ENCODE data around the gene RCAN3. TPM values are rescaled to one million over a fixed set of nuclear protein-coding genes. Genes with fewer than 3 reads are reported as not detected.
"Not testable (repeated sequence)": the region's sequence is repeated elsewhere in the genome, so short reads cannot be mapped to it uniquely, and the experiment has no call there.

Gene RCAN3
- total RNA-seq, 4 donors from 2014 or later: 5.3 to 14.0 (median 9.3) TPM

DNA sequence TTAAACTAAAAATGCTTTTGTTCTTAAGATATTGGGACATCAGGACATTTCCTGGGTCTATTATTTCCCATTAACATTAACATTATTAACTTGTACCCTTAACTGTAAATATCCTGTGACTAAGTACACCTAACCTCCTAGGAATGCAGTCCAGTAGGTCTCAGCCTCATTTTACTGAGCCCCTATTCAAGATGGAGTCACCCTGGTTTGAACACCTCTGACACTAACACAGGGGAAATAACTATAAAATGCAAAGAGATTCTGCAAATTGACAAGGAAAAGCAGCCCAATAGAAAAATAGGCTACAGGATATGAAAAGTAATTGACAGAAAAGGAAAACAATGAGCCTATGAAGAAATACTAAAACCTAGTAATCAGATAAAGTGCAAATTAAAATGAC is 41.6 kb downstream of the RCAN3 start:
- intact Hi-C loops (cut with DNase I): no loop called here
- H3K27ac ChIP-seq (replicated peaks in 1 of 4): no peak overlapping the region
- no peak for DNase-seq (ENCODE audit: extremely low spot score)
- H3K4me1 ChIP-seq: no peaks in the 10 kb centered on the region
- H3K27me3 ChIP-seq: peaks cover 0 to 5% (median 0%) of the 10 kb centered on the region in 4 donors
- H3K4me3 ChIP-seq: no peak overlapping the region
- TF ChIP-seq CTCF (IDR thresholded peaks at IDR 0.05) (no peak), POLR2A (IDR thresholded peaks at IDR 0.05; ENCODE audit: low read depth) (no peak), EP300 (IDR thresholded peaks at IDR 0.05) (no peak), POLR2AphosphoS5 (IDR thresholded peaks at IDR 0.05) (no peak)
- H3K36me3 ChIP-seq: no peaks in the 10 kb centered on the region
- H3K9me3 ChIP-seq: no peaks in the 10 kb centered on the region

- no peak for DNase-seq (ENCODE audit: extremely low spot score)
- WGBS: 58% methylated on average over 1 of the region's 1 CpG
- Histone ChIP-seq H3K27ac (replicated peaks in 1 of 4) (no peak overlapping the region), H3K9me3 (no peaks in the 10 kb centered on the region), H3K36me3 (no peaks in the 10 kb centered on the region), H3K4me3 (no peak overlapping the region), H3K27me3 (peaks cover 0 to 18% (median 0%) of the 10 kb centered on the region in 4 donors), H3K4me1 (no peaks in the 10 kb centered on the region)
- TF ChIP-seq POLR2A (IDR thresholded peaks at IDR 0.05; ENCODE audit: low read depth) (no peak), POLR2AphosphoS5 (IDR thresholded peaks at IDR 0.05) (no peak), CTCF (IDR thresholded peaks at IDR 0.05) (no peak), EP300 (IDR thresholded peaks at IDR 0.05) (no peak)
- intact Hi-C loops (cut with DNase I): no loop called here
Measured at GRCh38 chr1:24545662-24546061, 43.0 kb downstream of the RCAN3 start.

- no peak overlapping the region for H3K4me3 ChIP-seq
- 69% methylated on average over 5 of the region's 5 CpGs for WGBS
- H3K27me3 ChIP-seq: peaks cover 0 to 18% (median 0%) of the 10 kb centered on the region in 4 donors
- intact Hi-C loops (cut with DNase I): no loop called here
- H3K9me3 ChIP-seq: no peaks in the 10 kb centered on the region
- H3K36me3 ChIP-seq: no peaks in the 10 kb centered on the region
- H3K27ac ChIP-seq (replicated peaks in 1 of 4): no peak overlapping the region
- peaks cover 0 to 3% (median 0%) of the 10 kb centered on the region in 4 donors for H3K4me1 ChIP-seq
- DNase-seq (ENCODE audit: extremely low spot score): no peak
- TF ChIP-seq EP300 (IDR thresholded peaks at IDR 0.05): no peak
- TF ChIP-seq CTCF (IDR thresholded peaks at IDR 0.05): no peak
- TF ChIP-seq POLR2AphosphoS5 (IDR thresholded peaks at IDR 0.05): no peak
- no peak for TF ChIP-seq POLR2A (IDR thresholded peaks at IDR 0.05; ENCODE audit: low read depth)
Measured at GRCh38 chr1:24547195-24547594, 44.6 kb downstream of the RCAN3 start.

DNA sequence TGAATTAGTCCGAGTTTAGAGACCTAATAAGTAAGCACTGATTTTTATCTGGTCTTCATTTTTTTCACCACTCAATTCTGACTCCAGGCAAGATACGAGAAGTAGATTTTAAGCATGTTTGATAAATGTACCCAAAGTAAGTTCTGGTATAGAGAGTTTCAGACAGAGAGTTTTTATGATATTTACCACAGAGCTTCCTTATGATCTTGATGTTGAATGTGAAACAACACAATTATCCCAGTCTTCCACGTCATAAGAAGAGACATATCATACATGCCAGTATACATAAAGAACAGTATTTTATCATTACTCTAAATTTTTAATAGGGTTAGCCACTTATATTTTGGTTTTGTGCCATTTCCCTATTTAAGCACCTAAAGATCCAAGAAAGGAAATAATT is 45.4 kb downstream of the RCAN3 start:
- H3K27ac ChIP-seq (replicated peaks in 1 of 4): no peak overlapping the region
- H3K9me3 ChIP-seq: no peaks in the 10 kb centered on the region
- H3K4me1 ChIP-seq: peaks cover 0 to 3% (median 0%) of the 10 kb centered on the region in 4 donors
- 77% methylated on average over 3 of the region's 3 CpGs for WGBS
- H3K4me3 ChIP-seq: no peak overlapping the region
- H3K36me3 ChIP-seq: no peaks in the 10 kb centered on the region
- no peak for DNase-seq (ENCODE audit: extremely low spot score)
- peaks cover 0 to 18% (median 0%) of the 10 kb centered on the region in 4 donors for H3K27me3 ChIP-seq
- no peak for TF ChIP-seq POLR2AphosphoS5 (IDR thresholded peaks at IDR 0.05)
- TF ChIP-seq EP300 (IDR thresholded peaks at IDR 0.05): no peak
- TF ChIP-seq POLR2A (IDR thresholded peaks at IDR 0.05; ENCODE audit: low read depth): no peak
- no peak for TF ChIP-seq CTCF (IDR thresholded peaks at IDR 0.05)
- intact Hi-C loops (cut with DNase I): no loop called here

DNA sequence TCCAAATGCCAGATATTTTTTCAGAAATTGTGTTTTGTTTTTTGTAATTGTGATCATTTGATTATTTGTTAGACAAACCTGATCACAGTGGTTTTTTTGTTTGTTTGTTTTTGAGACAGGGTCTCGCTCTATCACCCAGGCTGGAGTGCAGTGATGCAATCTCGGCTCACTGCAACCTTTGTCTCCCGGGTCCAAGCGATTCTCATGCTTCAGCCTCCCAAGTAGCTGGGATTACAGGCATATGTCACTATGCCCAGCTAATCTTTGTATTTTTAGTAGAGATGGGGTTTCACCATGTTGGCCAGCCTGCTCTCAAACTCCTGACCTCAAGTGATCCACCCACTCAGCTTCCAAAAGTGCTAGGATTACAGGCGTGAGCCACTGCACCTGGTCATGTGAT is 46.6 kb downstream of the RCAN3 start:
- H3K4me1 ChIP-seq; H3K4me3 ChIP-seq; H3K27ac ChIP-seq (replicated peaks in 1 of 4); DNase-seq (ENCODE audit: extremely low spot score); intact Hi-C loops (cut with DNase I); H3K9me3 ChIP-seq; H3K36me3 ChIP-seq: not testable (repeated sequence)
- WGBS: 73% methylated on average over 5 of the region's 5 CpGs
- peaks cover 0 to 27% (median 0%) of the 10 kb centered on the region in 4 donors for H3K27me3 ChIP-seq

All from esophagus muscularis mucosa (tissue), 4 donors.